OCI-LY1 (cell line): ENCODE measurements around the gene NT5M.

ENCODE experiments used
- H2AFZ ChIP-seq: fragments of 200-600 bp; sonication (generic), shearing (Covaris generic); 2 replicates; pipeline ENCODE4 v1.6.0; 2014; ENCODE audit warnings: antibody characterized with exemption, mild to moderate bottlenecking, low read length
- H3F3A ChIP-seq: fragments of 200-600 bp; sonication (generic), shearing (Covaris generic); 2 replicates; pipeline ENCODE4 v1.6.0; 2014; ENCODE audit warnings: mild to moderate bottlenecking, antibody characterized with exemption, low read length, moderate library complexity; ENCODE audit not compliant: insufficient read depth
- H3K27ac ChIP-seq: fragments of 200-600 bp; sonication (generic); 2 replicates; pipeline ENCODE4 v1.5.1; 2014; ENCODE audit warnings: low read length, mixed run types, mild to moderate bottlenecking, low read depth; ENCODE audit not compliant: poor library complexity, severe bottlenecking
- H3K27me3 ChIP-seq: fragments of 200-600 bp; sonication (generic); 2 replicates; pipeline ENCODE4 v1.6.0; 2014; ENCODE audit warnings: antibody characterized with exemption, mild to moderate bottlenecking, low read length, moderate library complexity; ENCODE audit not compliant: insufficient read depth
- H3K36me3 ChIP-seq: fragments of 200-600 bp; sonication (generic); 2 replicates; pipeline ENCODE4 v1.6.1; 2014; ENCODE audit warnings: mild to moderate bottlenecking, antibody characterized with exemption, low read length, moderate library complexity, mixed read lengths; ENCODE audit not compliant: insufficient read depth
- H3K4me1 ChIP-seq: fragments of 200-600 bp; sonication (generic); 2 replicates; pipeline ENCODE4 v1.5.1; 2014; ENCODE audit warnings: mild to moderate bottlenecking, low read length, moderate library complexity; ENCODE audit not compliant: insufficient read depth, severe bottlenecking
- H3K4me2 ChIP-seq: fragments of 200-600 bp; sonication (generic), shearing (Covaris generic); 2 replicates; pipeline ENCODE4 v1.6.1; 2014; ENCODE audit warnings: low read length
- H3K4me3 ChIP-seq: fragments of 200-600 bp; sonication (generic); 2 replicates; pipeline ENCODE4 v1.5.1; 2014; ENCODE audit warnings: low read length, low read depth, mild to moderate bottlenecking, mixed read lengths; ENCODE audit not compliant: poor library complexity, severe bottlenecking
- H3K79me2 ChIP-seq: fragments of 200-600 bp; shearing (Covaris generic); 2 replicates; pipeline ENCODE4 v1.6.1; 2016; ENCODE audit warnings: mixed run types, low read length, mixed read lengths; ENCODE audit not compliant: insufficient read depth
- H3K9ac ChIP-seq: fragments of 200-600 bp; sonication (generic), shearing (Covaris generic); 2 replicates; pipeline ENCODE4 v1.6.1; 2014; ENCODE audit warnings: mild to moderate bottlenecking, low read length, mixed read lengths
- H3K9me2 ChIP-seq: fragments of 200-600 bp; sonication (generic), shearing (Covaris generic); 2 replicates; pipeline ENCODE4 v1.6.1; 2014; ENCODE audit warnings: low read depth, mild to moderate bottlenecking, low read length, mixed read lengths
- H3K9me3 ChIP-seq: fragments of 200-600 bp; shearing (Covaris generic); 2 replicates; pipeline ENCODE4 v1.6.1; 2014; ENCODE audit warnings: low read length, mixed read lengths
- H4K20me1 ChIP-seq: fragments of 200-600 bp; sonication (generic), shearing (Covaris generic); 2 replicates; pipeline ENCODE4 v1.6.0; 2016; ENCODE audit warnings: mild to moderate bottlenecking, low read length; ENCODE audit not compliant: insufficient read depth
- CTCF ChIP-seq: fragments of 200-600 bp; sonication (generic), shearing (Covaris generic); IDR thresholded peaks from 2 replicates; pipeline ENCODE4 v1.5.1; 2017; ENCODE audit warnings: mild to moderate bottlenecking, antibody characterized with exemption, low read length, moderate library complexity, mixed read lengths
- EZH2 ChIP-seq: fragments of 200-600 bp; sonication (generic), shearing (Covaris generic); IDR thresholded peaks from 2 replicates; pipeline ENCODE4 v1.8.0; 2017; ENCODE audit warnings: borderline replicate concordance, mixed run types, mild to moderate bottlenecking, antibody characterized with exemption, low read length, moderate library complexity, mixed read lengths

NT5M gene

GRCh38 chr17:17303847-17304490 lies 796 bp downstream of the NT5M start:
- Histone ChIP-seq H2AFZ (no peak overlapping the region), H3K4me1 (peaks cover 47% of the 10 kb centered on the region), H3K9me3 (no peaks in the 10 kb centered on the region), H3K9ac (peak overlapping the region; percentile 84), H3F3A (peaks cover 6% of the 10 kb centered on the region; the same call in 1 of the 2 replicates), H3K4me2 (peak overlapping the region; percentile 99), H4K20me1 (no peaks in the 10 kb centered on the region), H3K36me3 (peaks cover 5% of the 10 kb centered on the region), H3K4me3 (peak overlapping the region; percentile 97), H3K27ac (peak overlapping the region; percentile 89), H3K79me2 (no peaks in the 10 kb centered on the region), H3K9me2 (no peaks in the 10 kb centered on the region), H3K27me3 (no peaks in the 10 kb centered on the region)
- TF ChIP-seq CTCF = no peak
- TF ChIP-seq EZH2 = no peak

GRCh38 chr17:17304521-17304985 lies 1.4 kb downstream of the NT5M start:
- H3K79me2 ChIP-seq = no peaks in the 10 kb centered on the region
- peak overlapping the region; percentile 84 for H3K9ac ChIP-seq
- no peak for TF ChIP-seq CTCF
- TF ChIP-seq EZH2 = no peak
- H3K4me3 ChIP-seq = peak overlapping the region; percentile 97
- peaks cover 6% of the 10 kb centered on the region; the same call in 1 of the 2 replicates for H3F3A ChIP-seq
- H4K20me1 ChIP-seq = no peaks in the 10 kb centered on the region
- H3K9me2 ChIP-seq = no peaks in the 10 kb centered on the region
- H3K36me3 ChIP-seq = peaks cover 11% of the 10 kb centered on the region
- peak overlapping the region; percentile 99 for H3K4me2 ChIP-seq
- peaks cover 47% of the 10 kb centered on the region for H3K4me1 ChIP-seq
- H2AFZ ChIP-seq = no peak overlapping the region
- no peaks in the 10 kb centered on the region for H3K27me3 ChIP-seq
- no peaks in the 10 kb centered on the region for H3K9me3 ChIP-seq
- peak overlapping the region; percentile 89 for H3K27ac ChIP-seq

GRCh38 chr17:17305281-17305801 lies 2.2 kb downstream of the NT5M start:
- peak overlapping the region; percentile 89 for H3K27ac ChIP-seq
- peak overlapping the region; percentile 84 for H3K9ac ChIP-seq
- H2AFZ ChIP-seq = no peak overlapping the region
- H3K4me2 ChIP-seq = peak overlapping the region; percentile 99
- H3K36me3 ChIP-seq = peaks cover 14% of the 10 kb centered on the region
- H3K27me3 ChIP-seq = no peaks in the 10 kb centered on the region
- H3K4me3 ChIP-seq = peak overlapping the region; percentile 97
- H3K9me3 ChIP-seq = no peaks in the 10 kb centered on the region
- H3K4me1 ChIP-seq = peaks cover 44% of the 10 kb centered on the region
- no peaks in the 10 kb centered on the region for H3K79me2 ChIP-seq
- no peaks in the 10 kb centered on the region for H3K9me2 ChIP-seq
- peaks cover 6% of the 10 kb centered on the region; the same call in 1 of the 2 replicates for H3F3A ChIP-seq
- H4K20me1 ChIP-seq = no peaks in the 10 kb centered on the region
- no peak for TF ChIP-seq CTCF
- TF ChIP-seq EZH2 = no peak
